Adrenal gland (tissue), 5 donors: ENCODE results near the gene HMGN4.

Experiments
- CTCF ChIP-seq, 6 experiments: fragments of 450-650 bp in 4 of 6; fragments of 200-600 bp in 2 of 6; sonication (generic) in 1 of 6; IDR thresholded peaks; 1 replicate in 5 of 6; 2 replicates in 1 of 6; pipeline versions ENCODE4 v1.5.1 to v1.8.0; 2016 to 2021; ENCODE audit warnings: antibody characterized with exemption in 6 of 6, mild to moderate bottlenecking in 2 of 6, moderate library complexity in 1 of 6
- POLR2A ChIP-seq, 2 donors: fragments of 450-650 bp; IDR thresholded peaks; one replicate each; pipeline ENCODE4 v1.6.1; 2017; ENCODE audit warnings: antibody characterized with exemption in 2 of 2, mild to moderate bottlenecking in 2 of 2, moderate library complexity in 1 of 2
- donor health status: DM: no; HTN: no; CAD: no.

- TF ChIP-seq POLR2A (IDR thresholded peaks at IDR 0.05), result no peak
- TF ChIP-seq CTCF (IDR thresholded peaks at IDR 0.05), result peak in 1 of 6 experiments; percentile 24
Observed at GRCh38 chr6:26520850-26521599, 17.1 kb upstream of the HMGN4 start.
